KMS-11 (cell line): ENCODE data around the gene LCP1.

Experiments
- H2AFZ ChIP-seq: fragments of 200-600 bp; sonication (generic); 2 replicates; pipeline ENCODE4 v1.6.1; 2016; ENCODE audit warnings: antibody characterized with exemption, mixed run types, low read depth
- H3K27ac ChIP-seq: fragments of 200-600 bp; sonication (generic); 2 replicates; pipeline ENCODE4 v1.6.1; 2016; ENCODE audit warnings: mild to moderate bottlenecking, mixed run types
- H3K27me3 ChIP-seq: fragments of 200-600 bp; sonication (generic); 2 replicates; pipeline ENCODE4 v1.6.1; 2017; ENCODE audit warnings: mild to moderate bottlenecking, low read depth, mixed run types, moderate library complexity; ENCODE audit not compliant: insufficient read depth
- H3K36me3 ChIP-seq: fragments of 200-600 bp; sonication (generic); 2 replicates; pipeline ENCODE4 v1.6.1; 2017; ENCODE audit warnings: mild to moderate bottlenecking, mixed run types; ENCODE audit not compliant: insufficient read depth
- H3K4me1 ChIP-seq: fragments of 200-600 bp; sonication (generic); 2 replicates; pipeline ENCODE4 v1.6.1; 2016; ENCODE audit warnings: mild to moderate bottlenecking, low read depth, mixed run types; ENCODE audit not compliant: poor library complexity, severe bottlenecking
- H3K4me2 ChIP-seq: fragments of 200-600 bp; sonication (generic); 2 replicates; pipeline ENCODE4 v1.7.0; 2016; ENCODE audit warnings: mild to moderate bottlenecking, mixed run types
- H3K4me3 ChIP-seq: fragments of 200-600 bp; sonication (generic); IDR thresholded peaks from 2 replicates; pipeline ENCODE4 v1.6.1; 2017; ENCODE audit warnings: low read depth, low read length, mixed read lengths; ENCODE audit not compliant: insufficient read depth
- H3K79me2 ChIP-seq: fragments of 200-600 bp; sonication (generic); 2 replicates; pipeline ENCODE4 v1.6.1; 2016; ENCODE audit warnings: low read depth, mixed run types; ENCODE audit not compliant: insufficient read depth
- H3K9ac ChIP-seq: fragments of 200-600 bp; sonication (generic); 2 replicates; pipeline ENCODE4 v1.6.1; 2016; ENCODE audit warnings: mild to moderate bottlenecking, mixed run types
- H4K20me1 ChIP-seq: fragments of 200-600 bp; sonication (generic); 2 replicates; pipeline ENCODE4 v1.6.1; 2016; ENCODE audit warnings: mild to moderate bottlenecking, mixed run types; ENCODE audit not compliant: insufficient read depth
- CTCF ChIP-seq: fragments of 200-600 bp; sonication (generic); conservative IDR thresholded peaks from 2 replicates; pipeline ENCODE4 v1.6.1; 2017; ENCODE audit warnings: low read depth, mild to moderate bottlenecking, antibody characterized with exemption, low read length, moderate library complexity, mixed read lengths

Gene LCP1

GRCh38 chr13:46113596-46113995 lies 68.4 kb downstream of the LCP1 start:
- Histone ChIP-seq H3K27ac (no peak overlapping the region), H3K9ac (no peak overlapping the region), H2AFZ (no peak overlapping the region), H3K4me1 (no peaks in the 10 kb centered on the region), H3K36me3 (no peaks in the 10 kb centered on the region), H4K20me1 (no peaks in the 10 kb centered on the region), H3K27me3 (no peaks in the 10 kb centered on the region), H3K4me3 (no peak overlapping the region), H3K79me2 (no peaks in the 10 kb centered on the region), H3K4me2 (no peak overlapping the region)
- no peak for TF ChIP-seq CTCF

GRCh38 chr13:46111151-46111550 lies 70.8 kb downstream of the LCP1 start:
- TF ChIP-seq CTCF, result no peak
- no peaks in the 10 kb centered on the region for H4K20me1 ChIP-seq
- no peaks in the 10 kb centered on the region for H3K27me3 ChIP-seq
- no peak overlapping the region for H3K4me3 ChIP-seq
- H3K79me2 ChIP-seq, result no peaks in the 10 kb centered on the region
- no peak overlapping the region for H3K4me2 ChIP-seq
- no peak overlapping the region for H3K9ac ChIP-seq
- H3K4me1 ChIP-seq, result no peaks in the 10 kb centered on the region
- H3K27ac ChIP-seq, result no peak overlapping the region
- no peaks in the 10 kb centered on the region for H3K36me3 ChIP-seq
- H2AFZ ChIP-seq, result no peak overlapping the region

GRCh38 chr13:46109451-46109850 lies 72.5 kb downstream of the LCP1 start:
- no peaks in the 10 kb centered on the region for H4K20me1 ChIP-seq
- no peaks in the 10 kb centered on the region for H3K27me3 ChIP-seq
- H3K27ac ChIP-seq, result no peak overlapping the region
- TF ChIP-seq CTCF, result no peak
- no peaks in the 10 kb centered on the region for H3K36me3 ChIP-seq
- H3K4me2 ChIP-seq, result no peak overlapping the region
- no peaks in the 10 kb centered on the region for H3K79me2 ChIP-seq
- H2AFZ ChIP-seq, result no peak overlapping the region
- no peak overlapping the region for H3K4me3 ChIP-seq
- H3K9ac ChIP-seq, result no peak overlapping the region
- H3K4me1 ChIP-seq, result no peaks in the 10 kb centered on the region

GRCh38 chr13:46106839-46107371 lies 75.1 kb downstream of the LCP1 start:
- H3K4me3 ChIP-seq, result no peak overlapping the region
- H4K20me1 ChIP-seq, result no peaks in the 10 kb centered on the region
- no peak for TF ChIP-seq CTCF
- no peak overlapping the region for H3K27ac ChIP-seq
- no peak overlapping the region for H3K9ac ChIP-seq
- no peak overlapping the region for H3K4me2 ChIP-seq
- H3K4me1 ChIP-seq, result no peaks in the 10 kb centered on the region
- H3K36me3 ChIP-seq, result no peaks in the 10 kb centered on the region
- H3K79me2 ChIP-seq, result no peaks in the 10 kb centered on the region
- no peaks in the 10 kb centered on the region for H3K27me3 ChIP-seq
- H2AFZ ChIP-seq, result no peak overlapping the region

GRCh38 chr13:46104868-46105267 lies 77.1 kb downstream of the LCP1 start, which contains the start of gene CPB2:
Gene CPB2 (minus strand): TSS chr13:46105033. CDS start chr13:46105009, 24 bp downstream.
- H4K20me1 ChIP-seq, result no peaks in the 10 kb centered on the region
- no peaks in the 10 kb centered on the region for H3K36me3 ChIP-seq
- no peak within 1 kb of the TSS for H3K4me2 ChIP-seq
- no peaks in the 10 kb centered on the region for H3K27me3 ChIP-seq
- H3K9ac ChIP-seq, result no peak within 1 kb of the TSS
- H3K4me3 ChIP-seq, result no peak within 1 kb of the TSS
- no peak within 1 kb of the TSS for H2AFZ ChIP-seq
- H3K27ac ChIP-seq, result no peak within 1 kb of the TSS
- no peaks in the 10 kb centered on the region for H3K79me2 ChIP-seq
- no peak for TF ChIP-seq CTCF
- peaks cover 9% of the 10 kb centered on the region for H3K4me1 ChIP-seq
